GM12878 (cell line): ENCODE data around the gene CREG1. TPM values are rescaled to one million over a fixed set of nuclear protein-coding genes. Genes with fewer than 3 reads are reported as not detected.

Experiments used
- CHD2 ChIP-seq: IDR thresholded peaks from 2 replicates; pipeline ENCODE4 v1.6.1; 2011; ENCODE audit warnings: low read depth, low read length, improper control_type of control experiment, borderline replicate concordance
- GATAD2B ChIP-seq: fragments of 450-650 bp; conservative IDR thresholded peaks from 2 replicates; pipeline ENCODE4 v1.6.1; 2017; ENCODE audit warnings: low read depth, mild to moderate bottlenecking, moderate library complexity
- IRF4 ChIP-seq: IDR thresholded peaks from 2 replicates; pipeline ENCODE4 v1.6.1; 2011; ENCODE audit warnings: low read depth, low read length
- KLF5 ChIP-seq: fragments of 450-650 bp; IDR thresholded peaks from 2 replicates; pipeline ENCODE4 v1.6.1; 2014; ENCODE audit warnings: mild to moderate bottlenecking; ENCODE audit not compliant: partially characterized antibody
- MXI1 ChIP-seq: fragments of 150-350 bp; IDR thresholded peaks from 2 replicates; pipeline ENCODE4 v1.6.1; 2011; ENCODE audit warnings: low read depth, mild to moderate bottlenecking, inconsistent platforms, low read length, improper control_type of control experiment
- MYB ChIP-seq: fragments of 150-350 bp; IDR thresholded peaks from 2 replicates; pipeline ENCODE4 v1.6.1; 2014; ENCODE audit warnings: mild to moderate bottlenecking, low read depth, low read length, borderline replicate concordance
- NR2F1 ChIP-seq: fragments of 450-650 bp; conservative IDR thresholded peaks from 2 replicates; pipeline ENCODE4 v1.6.1; 2017; ENCODE audit warnings: mild to moderate bottlenecking
- POLR2AphosphoS5 ChIP-seq: IDR thresholded peaks from 2 replicates; pipeline ENCODE4 v1.6.1; 2011; ENCODE audit warnings: mild to moderate bottlenecking, low read length, inconsistent platforms
- RCOR1 ChIP-seq: conservative IDR thresholded peaks from 2 replicates; pipeline ENCODE4 v1.6.1; 2012; ENCODE audit warnings: low read depth, low read length, improper control_type of control experiment
- SIN3A ChIP-seq: IDR thresholded peaks from 2 replicates; pipeline ENCODE4 v1.6.1; 2012; ENCODE audit warnings: low read depth, low read length, improper control_type of control experiment
- SMAD1 ChIP-seq: fragments of 450-650 bp; IDR thresholded peaks from 2 replicates; pipeline ENCODE4 v1.6.1; 2018; ENCODE audit warnings: mild to moderate bottlenecking, low read depth; ENCODE audit not compliant: partially characterized antibody
- TAF1 ChIP-seq: IDR thresholded peaks from 2 replicates; pipeline ENCODE4 v1.6.1; 2011; ENCODE audit warnings: mild to moderate bottlenecking, low read depth, low read length, borderline replicate concordance
- TCF12 ChIP-seq: IDR thresholded peaks from 2 replicates; pipeline ENCODE4 v1.6.1; 2011; ENCODE audit warnings: low read depth, mild to moderate bottlenecking, low read length
- ZNF217 ChIP-seq: fragments of 450-650 bp; IDR thresholded peaks from 2 replicates; pipeline ENCODE4 v1.6.1; 2017; ENCODE audit warnings: antibody characterized with exemption, mild to moderate bottlenecking
- polyA plus RNA-seq, 11 experiments: library from polyadenylated mRNA; depleted of rRNA in 4 of 11; unstranded in 6 of 11; stranded (reverse) in 5 of 11; fragments of >200 nt; fragmentation: Nextera tagmentation in 4 of 11; fragmentation: Illumina TruSeq in 1 of 11; extraction: Ambion mirVana in 4 of 11; extraction: Trizol in 1 of 11; gene quantifications; 1 replicate in 1 of 11; 2 replicates in 10 of 11; pipeline versions ENCODE4 v1.2.1 to v1.2.3, GENCODE V29; 2011 to 2016; ENCODE audit warnings: inconsistent platforms in 2 of 11, missing spikeins in 2 of 11, low read depth in 1 of 11
- total RNA-seq, 4 experiments: library from RNA; depleted of rRNA in 3 of 4; stranded (reverse); fragments of >200 nt in 3 of 4; fragmentation: Illumina TruSeq in 1 of 4; extraction: Trizol in 1 of 4; gene quantifications; 2 replicates each; pipeline versions ENCODE4 v1.2.1 to v1.2.3, GENCODE V29; 2013 to 2021
- TF ChIP-seq, protein P1 (sequence below): fragments of 150-350 bp; IDR thresholded peaks from 2 replicates; pipeline ENCODE4 v1.6.1; 2016; ENCODE audit warnings: low read depth, low read length
- TF ChIP-seq, protein P2 (sequence below): fragments of 450-650 bp; conservative IDR thresholded peaks from 2 replicates; pipeline ENCODE4 v1.6.1; 2017; ENCODE audit warnings: mild to moderate bottlenecking, moderate library complexity
- TF ChIP-seq, protein P3 (sequence below): fragments of 450-650 bp; IDR thresholded peaks from 2 replicates; pipeline ENCODE4 v1.6.1; 2017; ENCODE audit warnings: mild to moderate bottlenecking, moderate library complexity
- TF ChIP-seq, protein P4 (sequence below): IDR thresholded peaks from 2 replicates; pipeline ENCODE4 v1.6.1; 2011; ENCODE audit warnings: mild to moderate bottlenecking, low read depth, low read length, moderate library complexity; ENCODE audit not compliant: insufficient replicate concordance

The CREG1 gene
- total and polyA plus RNA-seq, 10 of the 15 experiments (the other 5 are each of a cell fraction or from before 2014, with no cell fraction given), result 5.3 to 43.8 (median 22.1) TPM

DNA sequence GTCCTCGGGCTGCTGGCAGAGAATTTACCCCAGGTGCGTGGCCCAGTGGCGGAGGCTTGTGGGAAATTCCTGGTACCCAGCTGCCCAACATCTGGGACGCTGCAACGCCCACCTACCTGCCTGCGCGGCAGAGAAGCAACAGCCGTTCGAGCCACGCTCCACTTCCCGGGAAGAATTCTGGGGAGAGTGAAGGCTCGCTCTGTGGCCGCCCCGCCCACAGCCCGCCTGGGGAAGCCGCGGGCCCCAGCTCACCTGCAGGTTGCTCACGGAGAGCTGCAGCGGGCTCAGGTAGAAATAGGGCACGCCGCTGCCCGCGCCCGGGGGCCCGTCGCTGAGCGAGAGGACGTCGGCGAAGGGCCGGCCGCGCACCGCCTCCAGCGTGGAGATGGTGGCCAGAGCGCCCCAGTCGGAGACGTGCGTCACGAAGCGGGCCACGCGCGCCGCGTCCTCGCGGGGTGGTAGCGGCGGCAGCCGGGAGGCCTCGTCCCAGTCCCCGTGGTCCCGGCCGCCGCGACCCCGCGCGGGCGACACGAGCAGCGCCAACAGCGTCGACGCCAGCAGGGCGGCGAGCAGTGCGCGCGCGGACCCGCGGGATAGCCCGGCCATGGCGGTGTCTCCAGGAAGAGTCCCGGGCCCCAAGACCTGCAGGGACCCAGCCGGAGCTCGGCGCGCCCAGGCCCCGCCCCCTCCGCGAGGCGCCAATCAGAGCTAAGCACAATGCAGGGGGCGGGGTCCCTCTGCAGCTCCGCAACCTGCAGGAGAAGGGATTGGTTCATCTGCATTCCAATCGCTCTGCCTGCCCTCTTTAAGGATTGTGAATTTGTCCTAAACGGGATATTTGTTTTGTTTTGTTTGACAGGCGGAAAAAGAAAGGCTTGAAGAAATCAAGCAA is at the start of gene CREG1 (continued):
- TF ChIP-seq, protein P1, sequence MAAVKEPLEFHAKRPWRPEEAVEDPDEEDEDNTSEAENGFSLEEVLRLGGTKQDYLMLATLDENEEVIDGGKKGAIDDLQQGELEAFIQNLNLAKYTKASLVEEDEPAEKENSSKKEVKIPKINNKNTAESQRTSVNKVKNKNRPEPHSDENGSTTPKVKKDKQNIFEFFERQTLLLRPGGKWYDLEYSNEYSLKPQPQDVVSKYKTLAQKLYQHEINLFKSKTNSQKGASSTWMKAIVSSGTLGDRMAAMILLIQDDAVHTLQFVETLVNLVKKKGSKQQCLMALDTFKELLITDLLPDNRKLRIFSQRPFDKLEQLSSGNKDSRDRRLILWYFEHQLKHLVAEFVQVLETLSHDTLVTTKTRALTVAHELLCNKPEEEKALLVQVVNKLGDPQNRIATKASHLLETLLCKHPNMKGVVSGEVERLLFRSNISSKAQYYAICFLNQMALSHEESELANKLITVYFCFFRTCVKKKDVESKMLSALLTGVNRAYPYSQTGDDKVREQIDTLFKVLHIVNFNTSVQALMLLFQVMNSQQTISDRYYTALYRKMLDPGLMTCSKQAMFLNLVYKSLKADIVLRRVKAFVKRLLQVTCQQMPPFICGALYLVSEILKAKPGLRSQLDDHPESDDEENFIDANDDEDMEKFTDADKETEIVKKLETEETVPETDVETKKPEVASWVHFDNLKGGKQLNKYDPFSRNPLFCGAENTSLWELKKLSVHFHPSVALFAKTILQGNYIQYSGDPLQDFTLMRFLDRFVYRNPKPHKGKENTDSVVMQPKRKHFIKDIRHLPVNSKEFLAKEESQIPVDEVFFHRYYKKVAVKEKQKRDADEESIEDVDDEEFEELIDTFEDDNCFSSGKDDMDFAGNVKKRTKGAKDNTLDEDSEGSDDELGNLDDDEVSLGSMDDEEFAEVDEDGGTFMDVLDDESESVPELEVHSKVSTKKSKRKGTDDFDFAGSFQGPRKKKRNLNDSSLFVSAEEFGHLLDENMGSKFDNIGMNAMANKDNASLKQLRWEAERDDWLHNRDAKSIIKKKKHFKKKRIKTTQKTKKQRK, result no peak
- TF ChIP-seq MYB (no peak), KLF5 (peak; percentile 44), CHD2 (no peak), IRF4 (no peak), GATAD2B (peak; percentile 99), RCOR1 (no peak), NR2F1 (peak; percentile 64; the same call in 1 of the 2 replicates), SIN3A (0 out of 2 replicates have a peak, but pooled peaks have one; percentile 46), SMAD1 (no peak), ZNF217 (peak; percentile 80), TAF1 (peak; percentile 71; the same call in 1 of the 2 replicates), MXI1 (peak; percentile 54; the same call in 1 of the 2 replicates), TCF12 (0 out of 2 replicates have a peak, but pooled peaks have one; percentile 37), POLR2AphosphoS5 (peak; percentile 87)
- TF ChIP-seq, protein P2, sequence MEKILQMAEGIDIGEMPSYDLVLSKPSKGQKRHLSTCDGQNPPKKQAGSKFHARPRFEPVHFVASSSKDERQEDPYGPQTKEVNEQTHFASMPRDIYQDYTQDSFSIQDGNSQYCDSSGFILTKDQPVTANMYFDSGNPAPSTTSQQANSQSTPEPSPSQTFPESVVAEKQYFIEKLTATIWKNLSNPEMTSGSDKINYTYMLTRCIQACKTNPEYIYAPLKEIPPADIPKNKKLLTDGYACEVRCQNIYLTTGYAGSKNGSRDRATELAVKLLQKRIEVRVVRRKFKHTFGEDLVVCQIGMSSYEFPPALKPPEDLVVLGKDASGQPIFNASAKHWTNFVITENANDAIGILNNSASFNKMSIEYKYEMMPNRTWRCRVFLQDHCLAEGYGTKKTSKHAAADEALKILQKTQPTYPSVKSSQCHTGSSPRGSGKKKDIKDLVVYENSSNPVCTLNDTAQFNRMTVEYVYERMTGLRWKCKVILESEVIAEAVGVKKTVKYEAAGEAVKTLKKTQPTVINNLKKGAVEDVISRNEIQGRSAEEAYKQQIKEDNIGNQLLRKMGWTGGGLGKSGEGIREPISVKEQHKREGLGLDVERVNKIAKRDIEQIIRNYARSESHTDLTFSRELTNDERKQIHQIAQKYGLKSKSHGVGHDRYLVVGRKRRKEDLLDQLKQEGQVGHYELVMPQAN, result peak; percentile 81
- TF ChIP-seq, protein P3, sequence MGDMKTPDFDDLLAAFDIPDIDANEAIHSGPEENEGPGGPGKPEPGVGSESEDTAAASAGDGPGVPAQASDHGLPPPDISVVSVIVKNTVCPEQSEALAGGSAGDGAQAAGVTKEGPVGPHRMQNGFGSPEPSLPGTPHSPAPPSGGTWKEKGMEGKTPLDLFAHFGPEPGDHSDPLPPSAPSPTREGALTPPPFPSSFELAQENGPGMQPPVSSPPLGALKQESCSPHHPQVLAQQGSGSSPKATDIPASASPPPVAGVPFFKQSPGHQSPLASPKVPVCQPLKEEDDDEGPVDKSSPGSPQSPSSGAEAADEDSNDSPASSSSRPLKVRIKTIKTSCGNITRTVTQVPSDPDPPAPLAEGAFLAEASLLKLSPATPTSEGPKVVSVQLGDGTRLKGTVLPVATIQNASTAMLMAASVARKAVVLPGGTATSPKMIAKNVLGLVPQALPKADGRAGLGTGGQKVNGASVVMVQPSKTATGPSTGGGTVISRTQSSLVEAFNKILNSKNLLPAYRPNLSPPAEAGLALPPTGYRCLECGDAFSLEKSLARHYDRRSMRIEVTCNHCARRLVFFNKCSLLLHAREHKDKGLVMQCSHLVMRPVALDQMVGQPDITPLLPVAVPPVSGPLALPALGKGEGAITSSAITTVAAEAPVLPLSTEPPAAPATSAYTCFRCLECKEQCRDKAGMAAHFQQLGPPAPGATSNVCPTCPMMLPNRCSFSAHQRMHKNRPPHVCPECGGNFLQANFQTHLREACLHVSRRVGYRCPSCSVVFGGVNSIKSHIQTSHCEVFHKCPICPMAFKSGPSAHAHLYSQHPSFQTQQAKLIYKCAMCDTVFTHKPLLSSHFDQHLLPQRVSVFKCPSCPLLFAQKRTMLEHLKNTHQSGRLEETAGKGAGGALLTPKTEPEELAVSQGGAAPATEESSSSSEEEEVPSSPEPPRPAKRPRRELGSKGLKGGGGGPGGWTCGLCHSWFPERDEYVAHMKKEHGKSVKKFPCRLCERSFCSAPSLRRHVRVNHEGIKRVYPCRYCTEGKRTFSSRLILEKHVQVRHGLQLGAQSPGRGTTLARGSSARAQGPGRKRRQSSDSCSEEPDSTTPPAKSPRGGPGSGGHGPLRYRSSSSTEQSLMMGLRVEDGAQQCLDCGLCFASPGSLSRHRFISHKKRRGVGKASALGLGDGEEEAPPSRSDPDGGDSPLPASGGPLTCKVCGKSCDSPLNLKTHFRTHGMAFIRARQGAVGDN, result peak; percentile 94
- TF ChIP-seq, protein P4, sequence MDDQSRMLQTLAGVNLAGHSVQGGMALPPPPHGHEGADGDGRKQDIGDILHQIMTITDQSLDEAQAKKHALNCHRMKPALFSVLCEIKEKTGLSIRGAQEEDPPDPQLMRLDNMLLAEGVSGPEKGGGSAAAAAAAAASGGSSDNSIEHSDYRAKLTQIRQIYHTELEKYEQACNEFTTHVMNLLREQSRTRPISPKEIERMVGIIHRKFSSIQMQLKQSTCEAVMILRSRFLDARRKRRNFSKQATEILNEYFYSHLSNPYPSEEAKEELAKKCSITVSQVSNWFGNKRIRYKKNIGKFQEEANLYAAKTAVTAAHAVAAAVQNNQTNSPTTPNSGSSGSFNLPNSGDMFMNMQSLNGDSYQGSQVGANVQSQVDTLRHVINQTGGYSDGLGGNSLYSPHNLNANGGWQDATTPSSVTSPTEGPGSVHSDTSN, result peak; percentile 57
